GM19397 (cell line): ENCODE results near the gene IGSF9B.

ENCODE experiments used
- ATAC-seq: cut with Tn5 transposase; IDR thresholded peaks from one replicate; pipeline ENCODE4 v1.9.1; 2021; ENCODE audit warnings: mild to moderate bottlenecking, moderate library complexity; ENCODE audit not compliant: unreplicated experiment

IGSF9B gene

GRCh38 chr11:133955081-133955891 lies 1.5 kb downstream of the IGSF9B start:
- ATAC-seq = no peak

- no peak for ATAC-seq
Observed at GRCh38 chr11:133953999-133954398, 2.8 kb downstream of the IGSF9B start.

GRCh38 chr11:133953547-133953946 lies 3.2 kb downstream of the IGSF9B start:
- no peak for ATAC-seq

- no peak for ATAC-seq
Observed at GRCh38 chr11:133952199-133953190, 4.3 kb downstream of the IGSF9B start.

- ATAC-seq = no peak
Observed at GRCh38 chr11:133951327-133952198, 5.2 kb downstream of the IGSF9B start.

GRCh38 chr11:133950874-133951326 lies 5.9 kb downstream of the IGSF9B start:
- ATAC-seq = no peak

GRCh38 chr11:133950421-133950820 lies 6.3 kb downstream of the IGSF9B start:
- ATAC-seq = no peak

GRCh38 chr11:133949129-133949528 lies 7.6 kb downstream of the IGSF9B start:
- no peak for ATAC-seq

GRCh38 chr11:133948711-133949110 lies 8.1 kb downstream of the IGSF9B start:
- no peak for ATAC-seq

GRCh38 chr11:133947321-133947756 lies 9.4 kb downstream of the IGSF9B start:
- ATAC-seq = no peak

GRCh38 chr11:133946541-133947318 lies 10.0 kb downstream of the IGSF9B start:
- ATAC-seq = no peak

- ATAC-seq = no peak
Observed at GRCh38 chr11:133946051-133946450, 10.7 kb downstream of the IGSF9B start.

- no peak for ATAC-seq
Observed at GRCh38 chr11:133945087-133945974, 11.4 kb downstream of the IGSF9B start.

- ATAC-seq = no peak
Observed at GRCh38 chr11:133943950-133944698, 12.6 kb downstream of the IGSF9B start.

GRCh38 chr11:133942577-133942976 lies 14.2 kb downstream of the IGSF9B start:
- no peak for ATAC-seq

- ATAC-seq = no peak
Observed at GRCh38 chr11:133941546-133941945, 15.2 kb downstream of the IGSF9B start.

- ATAC-seq = no peak
Observed at GRCh38 chr11:133940034-133940433, 16.7 kb downstream of the IGSF9B start.

- ATAC-seq = no peak
Observed at GRCh38 chr11:133939558-133939957, 17.2 kb downstream of the IGSF9B start.
